ENCODE results near the gene MAP2K3.

DNA sequence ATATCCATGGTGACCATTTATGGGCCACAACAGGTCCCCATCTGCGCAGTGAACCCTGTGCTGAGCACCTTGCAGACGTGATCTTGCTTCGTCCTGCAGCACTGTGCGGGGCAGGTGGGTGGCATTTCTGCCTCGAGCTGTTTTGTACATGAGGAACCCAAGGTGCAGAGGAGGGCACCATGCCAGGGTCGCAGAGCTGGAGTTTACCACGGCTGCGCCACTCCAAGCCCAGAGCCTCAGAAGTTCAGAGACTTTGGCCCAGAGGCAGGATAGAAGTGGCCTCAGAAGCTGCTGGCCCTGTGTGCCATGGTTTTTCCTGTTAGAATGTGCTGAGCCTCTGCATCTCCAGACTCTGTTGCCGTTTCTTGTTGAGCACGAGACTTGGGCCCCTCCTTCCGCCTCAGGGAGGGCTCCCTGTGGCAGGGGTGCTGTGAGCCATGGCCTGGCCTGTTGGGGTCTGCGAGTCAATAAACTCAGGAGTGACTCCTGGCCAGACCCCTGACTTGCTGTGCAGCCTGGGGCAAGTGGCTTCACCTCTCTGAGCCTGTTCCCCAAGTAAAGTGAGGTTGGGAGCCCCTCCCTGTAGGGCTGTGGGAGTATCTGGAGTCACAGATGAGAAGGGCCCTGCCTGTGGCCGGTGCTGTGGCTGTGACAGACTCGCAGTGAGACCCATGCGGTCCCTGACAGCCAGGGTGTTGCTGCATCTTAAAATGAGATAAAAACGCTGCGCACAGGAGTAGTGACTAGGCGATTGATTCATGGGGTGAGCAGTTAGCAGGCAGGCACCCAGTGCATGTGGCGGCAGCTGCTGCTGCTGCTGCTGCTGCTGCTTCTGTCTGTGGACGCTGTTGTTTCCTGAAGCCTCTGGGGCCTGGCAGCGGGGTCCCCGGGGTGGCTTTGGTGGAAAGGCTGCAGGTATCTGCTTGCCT lies 11.8 kb downstream of the MAP2K3 start:
- TF ChIP-seq EZH2 (IDR thresholded peaks at IDR 0.05), result no peak
- TF ChIP-seq POLR2AphosphoS5 (IDR thresholded peaks at IDR 0.05; ENCODE audit: borderline replicate concordance, low read depth, low read length), result no peak
- no peak for TF ChIP-seq FOXP2 (optimal IDR thresholded peaks at IDR 0.05; ENCODE audit: control extremely low read depth, extremely low read length, insufficient read depth)
